ENCODE results near the gene PRR36. TPM values are rescaled to one million over a fixed set of nuclear protein-coding genes. Genes with fewer than 3 reads are reported as not detected.

PRR36 gene
- total RNA-seq, 2 experiments from 2014 or later: 0.06 TPM; not detected in 1

GRCh38 chr19:7885818-7886217, 11.6 kb upstream of the PRR36 start:
- CTCF ChIA-PET: interaction anchor here (1.7 kb wide), 1 partner anchor 17 kb away, joined by 6 read pairs; no protein-coding TSS in a partner anchor
- Mint-ChIP-seq H3K4me1 (no peaks in the 10 kb centered on the region), H3K4me3 (no peak overlapping the region), H3K27ac (no peak overlapping the region), H3K27me3 (peaks cover 24% of the 10 kb centered on the region), H3K9me3 (ENCODE audit: low read depth) (peaks cover 3% of the 10 kb centered on the region), H3K36me3 (no peaks in the 10 kb centered on the region)
- DNase-seq (no peak), ATAC-seq (no peak)

- CTCF ChIA-PET: interaction anchor here (1.3 kb wide), 1 partner anchor 15 kb away, joined by 8 read pairs; no protein-coding TSS in a partner anchor
- Mint-ChIP-seq H3K4me1 (no peaks in the 10 kb centered on the region), H3K9me3 (ENCODE audit: low read depth) (peaks cover 3% of the 10 kb centered on the region), H3K27ac (no peak overlapping the region), H3K4me3 (no peak overlapping the region), H3K27me3 (peaks cover 14% of the 10 kb centered on the region), H3K36me3 (no peaks in the 10 kb centered on the region)
- DNase-seq: no peak
- ATAC-seq: no peak
These were observed 9.8 kb upstream of the PRR36 start for GRCh38 chr19:7883796-7884570.

GRCh38 chr19:7883105-7883504, 8.9 kb upstream of the PRR36 start:
- CTCF ChIA-PET: interaction anchor here (1.0 to 2.9 kb wide), 3 partner anchors 14 to 16 kb away, joined by 3 to 10 read pairs (median 8); no protein-coding TSS in a partner anchor
- no peaks in the 10 kb centered on the region for H3K36me3 Mint-ChIP-seq
- peaks cover 3% of the 10 kb centered on the region for H3K9me3 Mint-ChIP-seq (ENCODE audit: low read depth)
- H3K27me3 Mint-ChIP-seq: peaks cover 10% of the 10 kb centered on the region
- H3K27ac Mint-ChIP-seq: no peak overlapping the region
- no peaks in the 10 kb centered on the region for H3K4me1 Mint-ChIP-seq
- no peak for ATAC-seq
- no peak for DNase-seq
- H3K4me3 Mint-ChIP-seq: no peak overlapping the region

GRCh38 chr19:7881910-7882309, 7.7 kb upstream of the PRR36 start:
- H3K36me3 Mint-ChIP-seq: no peaks in the 10 kb centered on the region
- ATAC-seq (no peak), DNase-seq (no peak)
- no peaks in the 10 kb centered on the region for H3K4me1 Mint-ChIP-seq
- H3K27ac Mint-ChIP-seq: no peak overlapping the region
- peaks cover 3% of the 10 kb centered on the region for H3K9me3 Mint-ChIP-seq (ENCODE audit: low read depth)
- no peaks in the 10 kb centered on the region for H3K27me3 Mint-ChIP-seq
- H3K4me3 Mint-ChIP-seq: no peak overlapping the region
- CTCF ChIA-PET: interaction anchor here (0.8 to 2.9 kb wide), 2 partner anchors 13 to 16 kb away, joined by 3 to 10 read pairs; no protein-coding TSS in a partner anchor

- Mint-ChIP-seq H3K36me3 (no peaks in the 10 kb centered on the region), H3K4me3 (no peak overlapping the region), H3K9me3 (ENCODE audit: low read depth) (peaks cover 3% of the 10 kb centered on the region), H3K27ac (no peak overlapping the region), H3K4me1 (no peaks in the 10 kb centered on the region), H3K27me3 (peaks cover 11% of the 10 kb centered on the region)
- DNase-seq (no peak), ATAC-seq (peak; percentile 27)
- CTCF ChIA-PET: interaction anchor here (1.5 to 1.8 kb wide), 2 partner anchors 10 to 24 kb away, joined by 6 read pairs; partner anchors contain the start of gene MAP2K7
These were observed 5.6 kb upstream of the PRR36 start for GRCh38 chr19:7879836-7880235.

GRCh38 chr19:7879111-7879807, 5.1 kb upstream of the PRR36 start:
- DNase-seq (no peak), ATAC-seq (peak; percentile 27)
- Mint-ChIP-seq H3K27me3 (peaks cover 15% of the 10 kb centered on the region), H3K36me3 (no peaks in the 10 kb centered on the region), H3K4me3 (no peak overlapping the region), H3K9me3 (ENCODE audit: low read depth) (peaks cover 3% of the 10 kb centered on the region), H3K4me1 (no peaks in the 10 kb centered on the region), H3K27ac (no peak overlapping the region)
- CTCF ChIA-PET: interaction anchor here (0.7 to 1.5 kb wide), 2 partner anchors 10 to 66 kb away, joined by 3 to 6 read pairs; no protein-coding TSS in a partner anchor

- H3K4me3 Mint-ChIP-seq: no peak overlapping the region
- CTCF ChIA-PET: interaction anchor here (1.2 kb wide), 1 partner anchor 8 kb away, joined by 5 read pairs; no protein-coding TSS in a partner anchor
- H3K36me3 Mint-ChIP-seq: no peaks in the 10 kb centered on the region
- DNase-seq: no peak
- peaks cover 3% of the 10 kb centered on the region for H3K9me3 Mint-ChIP-seq (ENCODE audit: low read depth)
- H3K27me3 Mint-ChIP-seq: peaks cover 26% of the 10 kb centered on the region
- ATAC-seq: no peak
- H3K4me1 Mint-ChIP-seq: peaks cover 3% of the 10 kb centered on the region
- no peak overlapping the region for H3K27ac Mint-ChIP-seq
These were observed 3.2 kb upstream of the PRR36 start for GRCh38 chr19:7877249-7877836.

GRCh38 chr19:7874897-7875273, 695 bp upstream of the PRR36 start:
- Mint-ChIP-seq H3K27me3 (peaks cover 39% of the 10 kb centered on the region), H3K4me3 (no peak overlapping the region), H3K36me3 (no peaks in the 10 kb centered on the region), H3K27ac (no peak overlapping the region), H3K4me1 (peaks cover 20% of the 10 kb centered on the region), H3K9me3 (ENCODE audit: low read depth) (no peaks in the 10 kb centered on the region)
- ATAC-seq: no peak
- CTCF ChIA-PET: interaction anchor here (1.5 to 2.3 kb wide), 2 partner anchors 13 to 29 kb away, joined by 3 to 7 read pairs; partner anchors contain the start of gene MAP2K7
- DNase-seq: no peak

- H3K27ac Mint-ChIP-seq: no peak overlapping the region
- DNase-seq (no peak), ATAC-seq (no peak)
- no peaks in the 10 kb centered on the region for H3K9me3 Mint-ChIP-seq (ENCODE audit: low read depth)
- H3K36me3 Mint-ChIP-seq: no peaks in the 10 kb centered on the region
- H3K4me3 Mint-ChIP-seq: peak overlapping the region; percentile 38
- peaks cover 40% of the 10 kb centered on the region for H3K27me3 Mint-ChIP-seq
- peaks cover 26% of the 10 kb centered on the region for H3K4me1 Mint-ChIP-seq
- CTCF ChIA-PET: no interaction called here
These were observed 700 bp downstream of the PRR36 start for GRCh38 chr19:7873304-7874075.

- Mint-ChIP-seq H3K4me3 (no peak overlapping the region), H3K27ac (no peak overlapping the region), H3K27me3 (peaks cover 47% of the 10 kb centered on the region), H3K9me3 (ENCODE audit: low read depth) (no peaks in the 10 kb centered on the region), H3K4me1 (peaks cover 29% of the 10 kb centered on the region), H3K36me3 (no peaks in the 10 kb centered on the region)
- ATAC-seq (no peak), DNase-seq (no peak)
- CTCF ChIA-PET: interaction anchor here (0.6 kb wide), 1 partner anchor 972 kb away, joined by 3 read pairs; no protein-coding TSS in a partner anchor
These were observed 1.6 kb downstream of the PRR36 start for GRCh38 chr19:7872306-7873204.

GRCh38 chr19:7871437-7872305, 2.5 kb downstream of the PRR36 start:
- H3K27ac Mint-ChIP-seq: peak overlapping the region; percentile 17
- DNase-seq (peak; percentile 88), ATAC-seq (peak; percentile 5)
- H3K9me3 Mint-ChIP-seq (ENCODE audit: low read depth): no peaks in the 10 kb centered on the region
- H3K27me3 Mint-ChIP-seq: peaks cover 56% of the 10 kb centered on the region
- peaks cover 29% of the 10 kb centered on the region for H3K4me1 Mint-ChIP-seq
- CTCF ChIA-PET: interaction anchor here (0.5 kb wide), 1 partner anchor 395 kb away, joined by 3 read pairs; no protein-coding TSS in a partner anchor
- H3K4me3 Mint-ChIP-seq: peak overlapping the region; percentile 3
- H3K36me3 Mint-ChIP-seq: no peaks in the 10 kb centered on the region

All from activated CD8-positive, alpha-beta memory T cell treated with anti-CD3 and anti-CD28 coated beads, Interleukin-2, amount 10 ng/mL, durations not matched to agents 7 days and 5 days (primary cell).